ENCODE measurements around the gene MTSS2.
A peak's percentile ranks its signal among the peaks of the same experiment; 100 is the strongest.

The MTSS2 gene

GRCh38 chr16:70704586-70704985 is 18.7 kb upstream of the MTSS2 start:
- POLR2A ChIA-PET = no interaction called here
- CTCF ChIA-PET = no interaction called here
- no peak for TF ChIP-seq ZNF384 (IDR thresholded peaks at IDR 0.05)
- TF ChIP-seq ARNT (IDR thresholded peaks at IDR 0.05) = no peak
- no peak for TF ChIP-seq SUZ12 (IDR thresholded peaks at IDR 0.05)
- no peak for TF ChIP-seq PKNOX1 (IDR thresholded peaks at IDR 0.05)
- TF ChIP-seq NFRKB (IDR thresholded peaks at IDR 0.05) = no peak
- no peak for TF ChIP-seq ELF4 (IDR thresholded peaks at IDR 0.05)
- no peak for TF ChIP-seq FOXK2 (IDR thresholded peaks at IDR 0.05)
- no peak for TF ChIP-seq TARDBP (IDR thresholded peaks at IDR 0.05)
- no peak for TF ChIP-seq L3MBTL2 (conservative IDR thresholded peaks at IDR 0.05)
- no peak for TF ChIP-seq FOXA1 (IDR thresholded peaks at IDR 0.05)
- no peak for TF ChIP-seq HDGF (IDR thresholded peaks at IDR 0.05; ENCODE audit: borderline replicate concordance)
- no peak for TF ChIP-seq CTBP1 (IDR thresholded peaks at IDR 0.05; ENCODE audit: borderline replicate concordance)
- no peak for TF ChIP-seq LEF1 (IDR thresholded peaks at IDR 0.05; ENCODE audit: borderline replicate concordance)
- TF ChIP-seq FOXM1 (IDR thresholded peaks at IDR 0.05; ENCODE audit: borderline replicate concordance) = no peak
- no peak for TF ChIP-seq SP1 (IDR thresholded peaks at IDR 0.05)
- no peak for TF ChIP-seq BHLHE40 (IDR thresholded peaks at IDR 0.05; ENCODE audit: borderline replicate concordance)
- DNase-seq (ENCODE audit: extremely low spot score) = no peak

GRCh38 chr16:70703835-70704381 is 18.1 kb upstream of the MTSS2 start:
- CTCF ChIA-PET = no interaction called here
- POLR2A ChIA-PET = no interaction called here
- TF ChIP-seq ZNF384 (IDR thresholded peaks at IDR 0.05) (no peak), CTBP1 (IDR thresholded peaks at IDR 0.05; ENCODE audit: borderline replicate concordance) (no peak), FOXK2 (IDR thresholded peaks at IDR 0.05) (no peak), FOXA1 (IDR thresholded peaks at IDR 0.05) (no peak)
- DNase-seq (ENCODE audit: extremely low spot score) = no peak

GRCh38 chr16:70703041-70703834 is 17.4 kb upstream of the MTSS2 start:
- ChIA-PET CTCF (interaction anchor here (0.6 kb wide), 1 partner anchor 31 kb away, joined by 3 read pairs; no protein-coding TSS in a partner anchor), POLR2A (no interaction called here)
- no peak for TF ChIP-seq CTBP1 (IDR thresholded peaks at IDR 0.05; ENCODE audit: borderline replicate concordance)
- no peak for TF ChIP-seq LEF1 (IDR thresholded peaks at IDR 0.05; ENCODE audit: borderline replicate concordance)
- TF ChIP-seq ELF4 (IDR thresholded peaks at IDR 0.05) = no peak
- TF ChIP-seq SP1 (IDR thresholded peaks at IDR 0.05) = no peak
- no peak for TF ChIP-seq L3MBTL2 (conservative IDR thresholded peaks at IDR 0.05)
- TF ChIP-seq NFRKB (IDR thresholded peaks at IDR 0.05) = no peak
- no peak for TF ChIP-seq ARNT (IDR thresholded peaks at IDR 0.05)
- no peak for TF ChIP-seq FOXM1 (IDR thresholded peaks at IDR 0.05; ENCODE audit: borderline replicate concordance)
- no peak for TF ChIP-seq HDGF (IDR thresholded peaks at IDR 0.05; ENCODE audit: borderline replicate concordance)
- no peak for TF ChIP-seq TARDBP (IDR thresholded peaks at IDR 0.05)
- no peak for TF ChIP-seq FOXA1 (IDR thresholded peaks at IDR 0.05)
- TF ChIP-seq PKNOX1 (IDR thresholded peaks at IDR 0.05) = no peak
- TF ChIP-seq BHLHE40 (IDR thresholded peaks at IDR 0.05; ENCODE audit: borderline replicate concordance) = no peak
- no peak for TF ChIP-seq SUZ12 (IDR thresholded peaks at IDR 0.05)
- no peak for TF ChIP-seq ZNF384 (IDR thresholded peaks at IDR 0.05)
- no peak for TF ChIP-seq FOXK2 (IDR thresholded peaks at IDR 0.05)
- peak; percentile 38 for DNase-seq (ENCODE audit: extremely low spot score)

- POLR2A ChIA-PET = no interaction called here
- no peak for DNase-seq (ENCODE audit: extremely low spot score)
- CTCF ChIA-PET = no interaction called here
- no peak for TF ChIP-seq CTBP1 (IDR thresholded peaks at IDR 0.05; ENCODE audit: borderline replicate concordance)
- TF ChIP-seq ARNT (IDR thresholded peaks at IDR 0.05) = no peak
- TF ChIP-seq PKNOX1 (IDR thresholded peaks at IDR 0.05) = no peak
Observed at GRCh38 chr16:70702624-70703023, 16.8 kb upstream of the MTSS2 start.

- DNase-seq (ENCODE audit: extremely low spot score) = no peak
- ChIA-PET POLR2A (no interaction called here), CTCF (no interaction called here)
- TF ChIP-seq SP1 (IDR thresholded peaks at IDR 0.05) (no peak), ELF4 (IDR thresholded peaks at IDR 0.05) (no peak), NFRKB (IDR thresholded peaks at IDR 0.05) (no peak), HDGF (IDR thresholded peaks at IDR 0.05; ENCODE audit: borderline replicate concordance) (no peak), FOXK2 (IDR thresholded peaks at IDR 0.05) (no peak), FOXM1 (IDR thresholded peaks at IDR 0.05; ENCODE audit: borderline replicate concordance) (no peak), BHLHE40 (IDR thresholded peaks at IDR 0.05; ENCODE audit: borderline replicate concordance) (no peak), CTBP1 (IDR thresholded peaks at IDR 0.05; ENCODE audit: borderline replicate concordance) (no peak), ZNF384 (IDR thresholded peaks at IDR 0.05) (no peak), ARNT (IDR thresholded peaks at IDR 0.05) (no peak), LEF1 (IDR thresholded peaks at IDR 0.05; ENCODE audit: borderline replicate concordance) (no peak), FOXA1 (IDR thresholded peaks at IDR 0.05) (no peak), SUZ12 (IDR thresholded peaks at IDR 0.05) (no peak), TARDBP (IDR thresholded peaks at IDR 0.05) (no peak), PKNOX1 (IDR thresholded peaks at IDR 0.05) (no peak), L3MBTL2 (conservative IDR thresholded peaks at IDR 0.05) (no peak)
Observed at GRCh38 chr16:70701998-70702397, 16.1 kb upstream of the MTSS2 start.

Measured in HEK293T (cell line).